Pancreas (tissue), 10 donors: Measurements from ENCODE around the gene AKAP12. TPM values are rescaled to one million over a fixed set of nuclear protein-coding genes. Genes with fewer than 3 reads are reported as not detected.

Experiments
- ATAC-seq, 4 donors: fragments of 200-7000 bp; cut with Tn5 transposase; one replicate each; pipeline versions ENCODE4 v1.8.0 to v1.9.1; 2020; ENCODE audit warnings: mild to moderate bottlenecking in 4 of 4, moderate library complexity in 4 of 4
- DNase-seq, 6 donors: peaks; one replicate each; pipeline ENCODE4 v3.0.0-alpha.2; 2020
- FAIRE-seq: peaks from 2 replicates; lab custom pipeline; 2012; peaks lifted over from hg19 to GRCh38; lab: Jason Lieb, UNC
- H3K27ac ChIP-seq, 4 donors: fragments of 200-600 bp; sonication (generic); 1 replicate in 3 of 4; 2 replicates in 1 of 4; pipeline versions ENCODE4 v1.5.0 to v1.8.0; 2020
- H3K27me3 ChIP-seq, 4 donors: fragments of 200-600 bp; one replicate each; pipeline ENCODE4 v1.8.0; 2021
- H3K36me3 ChIP-seq, 3 donors: fragments of 200-600 bp; sonication (generic) in 1 of 3; one replicate each; pipeline versions ENCODE4 v1.5.0 to v1.8.0; 2020 to 2021
- H3K4me1 ChIP-seq, 3 donors: fragments of 200-600 bp; one replicate each; pipeline ENCODE4 v1.8.0; 2021
- H3K4me3 ChIP-seq, 4 donors: fragments of 200-600 bp; sonication (generic) in 2 of 4; one replicate each; pipeline versions ENCODE4 v1.5.0 to v1.8.0; 2020 to 2021
- H3K9me3 ChIP-seq, 4 donors: fragments of 200-600 bp; one replicate each; pipeline ENCODE4 v1.8.0; 2021
- CTCF ChIP-seq, 4 donors: fragments of 200-600 bp; sonication (generic) in 3 of 4; IDR thresholded peaks; one replicate each; pipeline versions ENCODE4 v1.5.0 to v1.8.0; 2021; ENCODE audit warnings: antibody characterized with exemption in 4 of 4
- WGBS, 2 donors: extraction: QIAGEN DNeasy Blood & Tissue Kit; methylation state at CpG; one replicate each; pipeline ENCODE4 v1.1.7; 2013; 5-methylcytosine and 5-hydroxymethylcytosine counted together
- intact Hi-C, 3 donors: fragments of 100-400 bp; cut with DNase I; formaldehyde crosslinking; loops; one replicate each; pipeline versions ENCODE4 v1.11.1 to v1.14.2; 2022
- polyA plus RNA-seq, 2 donors: library from polyadenylated mRNA; stranded (reverse); fragments of 200-250 nt; gene quantifications; one replicate each; pipeline ENCODE4 v1.2.3, GENCODE V29; 2013
- total RNA-seq, 6 donors: library from RNA; stranded (reverse); fragmentation: NEBNext Ultra II Directional in 4 of 6; extraction: Animal tissue kit (Norgen Biotek cat#: 25700) in 4 of 6; gene quantifications; one replicate each; pipeline versions ENCODE4 v1.2.1 to v1.2.4, GENCODE V29; 2021 to 2023
- donor health status: healthy with polysubstance abuse.
- donor health status: DM: no; HTN: no; CAD: no; lungs with moderate emphysema.
- donor health status: DM: no; HTN: no; CAD: no.
- donor health status: control.
- donor health status: control.
- donor health status: Bipolar disorder and iron deficiency.
- donor health status: DM: yes; HTN: yes; CAD: no.
- donor health status: DM: no; HTN: no; CAD: no.
- donor health status: DM: no; HTN: no; CAD: no.
- donor health status: DM: yes; HTN: yes; CAD: no.

AKAP12 gene
- total and polyA plus RNA-seq, 8 donors: 2.4 to 13.2 (median 3.8) TPM

DNA sequence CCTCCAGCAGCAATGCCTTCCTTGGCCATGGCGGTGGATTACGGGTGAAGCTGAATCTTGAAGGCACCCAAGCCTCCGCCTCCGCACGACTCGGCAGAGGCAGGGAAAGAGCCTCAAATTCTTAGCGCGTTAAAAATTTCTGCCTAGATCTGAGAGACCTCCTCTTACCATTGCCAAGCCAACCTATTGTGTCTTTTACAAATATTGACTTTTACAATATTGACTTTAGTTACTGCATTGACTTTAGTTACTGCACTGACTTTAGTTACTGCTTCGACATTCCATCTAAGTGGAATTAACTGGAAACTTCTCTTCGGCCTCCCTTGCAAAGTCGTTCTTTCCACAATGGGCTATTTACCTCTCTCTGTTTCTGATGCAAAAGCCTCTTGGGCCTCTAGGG is 13.8 kb upstream of the AKAP12 start:
- ATAC-seq: no peak
- no peak overlapping the region for H3K27ac ChIP-seq
- WGBS, 2 donors: 87 to 88% methylated on average over 11 of the region's 11 CpGs
- no peaks in the 10 kb centered on the region for H3K36me3 ChIP-seq
- H3K9me3 ChIP-seq: no peaks in the 10 kb centered on the region
- no peaks in the 10 kb centered on the region for H3K27me3 ChIP-seq
- intact Hi-C loops: no loop called here
- no peaks in the 10 kb centered on the region for H3K4me1 ChIP-seq
- no peak overlapping the region for H3K4me3 ChIP-seq
- no peak for FAIRE-seq
- DNase-seq: no peak
- no peak for TF ChIP-seq CTCF (IDR thresholded peaks at IDR 0.05)

GRCh38 chr6:151228788-151229400 is 10.9 kb upstream of the AKAP12 start:
- no peak for TF ChIP-seq CTCF (IDR thresholded peaks at IDR 0.05)
- intact Hi-C loops: no loop called here
- no peaks in the 10 kb centered on the region for H3K27me3 ChIP-seq
- H3K9me3 ChIP-seq: no peaks in the 10 kb centered on the region
- no peaks in the 10 kb centered on the region for H3K36me3 ChIP-seq
- DNase-seq (no peak), ATAC-seq (no peak), FAIRE-seq (no peak)
- no peak overlapping the region for H3K27ac ChIP-seq
- WGBS, 2 donors: 81 to 92% methylated on average over 3 of the region's 3 CpGs
- no peaks in the 10 kb centered on the region for H3K4me1 ChIP-seq
- no peak overlapping the region for H3K4me3 ChIP-seq

DNA sequence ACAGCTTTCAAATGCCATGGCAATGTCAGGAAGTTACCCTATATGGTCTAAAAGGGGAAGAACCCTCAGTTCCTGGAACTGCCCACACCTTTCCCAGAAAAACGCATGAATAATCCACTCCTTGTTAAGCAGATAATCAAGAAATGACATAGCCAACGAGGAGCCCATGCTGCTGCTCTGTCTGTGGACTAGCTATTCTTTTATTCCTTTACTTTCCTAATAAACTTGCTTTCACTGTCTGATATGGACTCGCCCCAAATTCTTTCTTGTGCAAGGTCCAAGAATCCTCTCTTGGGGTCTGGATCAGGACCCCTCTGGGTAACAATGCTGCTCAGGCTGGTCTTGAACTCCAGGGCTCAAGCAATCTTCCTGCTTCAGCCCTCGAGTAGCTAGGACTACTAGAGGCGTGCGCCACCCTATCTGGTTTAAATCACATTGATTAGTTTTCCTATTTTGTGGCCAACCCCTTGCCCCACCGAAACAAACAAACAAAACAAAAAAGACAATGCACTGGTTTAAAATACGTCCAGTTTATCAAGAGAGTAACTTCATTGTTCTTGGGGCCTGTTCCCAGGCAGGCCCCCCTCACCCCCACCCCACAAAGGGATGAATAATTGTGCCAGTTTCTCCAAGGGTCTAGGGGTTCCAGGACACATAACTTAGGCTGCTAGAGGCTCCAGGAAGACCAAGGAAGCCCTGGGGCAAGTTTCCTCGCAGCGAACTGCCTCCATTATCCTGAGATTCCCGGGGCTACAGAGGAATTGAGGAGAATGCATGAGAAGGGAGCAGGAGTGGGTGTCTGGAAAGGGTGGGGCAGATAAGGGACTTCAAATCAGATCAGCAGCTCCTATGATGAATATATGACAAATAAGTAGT is 10.1 kb upstream of the AKAP12 start:
- intact Hi-C loops: no loop called here
- Histone ChIP-seq H3K9me3 (no peaks in the 10 kb centered on the region), H3K4me3 (no peak overlapping the region), H3K4me1 (no peaks in the 10 kb centered on the region), H3K36me3 (no peaks in the 10 kb centered on the region), H3K27me3 (no peaks in the 10 kb centered on the region), H3K27ac (no peak overlapping the region)
- TF ChIP-seq CTCF (IDR thresholded peaks at IDR 0.05): no peak
- FAIRE-seq: no peak
- WGBS, 2 donors: 72 to 76% methylated on average over 11 of the region's 11 CpGs
- no peak for ATAC-seq
- no peak for DNase-seq

DNA sequence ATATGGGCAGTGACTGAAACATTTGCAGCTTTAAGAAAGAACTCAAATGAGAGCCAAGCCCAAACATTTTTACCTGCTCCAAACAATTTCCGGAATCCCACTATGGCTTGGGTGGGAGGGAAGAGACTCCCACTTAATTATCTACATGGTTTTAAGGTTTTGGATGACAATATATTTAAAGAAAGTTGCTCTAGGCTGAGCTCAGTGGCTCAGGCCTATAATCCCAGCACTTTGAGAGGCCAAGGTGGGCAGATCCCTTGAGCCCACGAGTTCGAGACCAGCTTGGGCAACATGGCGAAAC is 9.5 kb upstream of the AKAP12 start:
- no peaks in the 10 kb centered on the region for H3K9me3 ChIP-seq
- H3K4me3 ChIP-seq: no peak overlapping the region
- ATAC-seq (no peak), DNase-seq (no peak), FAIRE-seq (no peak)
- no peaks in the 10 kb centered on the region for H3K36me3 ChIP-seq
- no peaks in the 10 kb centered on the region for H3K4me1 ChIP-seq
- intact Hi-C loops: no loop called here
- no peak overlapping the region for H3K27ac ChIP-seq
- no peaks in the 10 kb centered on the region for H3K27me3 ChIP-seq
- no peak for TF ChIP-seq CTCF (IDR thresholded peaks at IDR 0.05)
- WGBS, 2 donors: 93 to 99% methylated on average over 4 of the region's 4 CpGs

DNA sequence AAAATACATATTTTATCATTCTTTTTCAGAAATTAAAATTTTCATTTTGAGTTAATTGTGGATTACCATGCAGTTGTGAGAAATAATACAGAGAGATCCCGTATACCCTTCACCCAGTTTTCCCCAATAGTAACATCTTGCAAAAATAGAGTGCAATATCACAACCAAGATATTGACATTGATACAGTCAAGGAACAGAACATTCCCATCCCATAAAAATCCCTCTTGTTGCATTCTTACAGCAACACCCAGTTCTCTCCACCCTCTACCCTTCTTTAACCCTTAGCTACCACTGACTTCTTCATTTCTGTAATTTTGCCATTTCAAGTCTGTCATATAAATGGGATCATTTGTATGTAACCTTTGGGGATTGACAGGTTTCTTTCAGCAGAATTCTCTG is 6.9 kb upstream of the AKAP12 start:
- FAIRE-seq (no peak), DNase-seq (no peak), ATAC-seq (no peak)
- WGBS, 2 donors: 58 to 69% methylated on average over 1 of the region's 1 CpG
- Histone ChIP-seq H3K36me3 (no peaks in the 10 kb centered on the region), H3K9me3 (no peaks in the 10 kb centered on the region), H3K4me3 (no peak overlapping the region), H3K27ac (no peak overlapping the region), H3K4me1 (no peaks in the 10 kb centered on the region), H3K27me3 (no peaks in the 10 kb centered on the region)
- intact Hi-C loops: no loop called here
- no peak for TF ChIP-seq CTCF (IDR thresholded peaks at IDR 0.05)
